Liver (tissue), 9 donors: Measurements from ENCODE around the gene CREB3L1. TPM values are rescaled to one million over a fixed set of nuclear protein-coding genes. Genes with fewer than 3 reads are reported as not detected.

Source experiments
- DNase-seq: peaks from one replicate; pipeline ENCODE4 v3.0.0-alpha.2; 2017; ENCODE audit warnings: low spot score
- H3K27ac ChIP-seq, 2 donors: one replicate each; pipeline ENCODE4 v1.7.0; 2013; ENCODE audit warnings: inconsistent platforms in 2 of 2, low read length in 2 of 2, control low read depth in 1 of 2, low read depth in 1 of 2, mild to moderate bottlenecking in 1 of 2
- H3K27me3 ChIP-seq, 4 donors: one replicate each; pipeline versions ENCODE4 v1.6.1 to v1.7.0; 2013; ENCODE audit warnings: low read length in 3 of 4, inconsistent platforms in 1 of 4, mild to moderate bottlenecking in 1 of 4, moderate library complexity in 1 of 4; ENCODE audit not compliant: control insufficient read depth in 4 of 4, insufficient read depth in 4 of 4
- H3K36me3 ChIP-seq, 4 donors: one replicate each; pipeline versions ENCODE4 v1.6.1 to v1.7.0; 2013; ENCODE audit warnings: low read length in 3 of 4, mild to moderate bottlenecking in 3 of 4, low read depth in 1 of 4, moderate library complexity in 1 of 4; ENCODE audit not compliant: control insufficient read depth in 4 of 4, insufficient read depth in 3 of 4
- H3K4me1 ChIP-seq, 4 donors: one replicate each; pipeline versions ENCODE4 v1.6.1 to v1.7.0; 2013; ENCODE audit warnings: low read length in 3 of 4, mild to moderate bottlenecking in 3 of 4, moderate library complexity in 1 of 4; ENCODE audit not compliant: control insufficient read depth in 4 of 4, insufficient read depth in 4 of 4
- H3K4me3 ChIP-seq, 3 donors: one replicate each; pipeline versions ENCODE4 v1.6.1 to v1.7.0; 2013; ENCODE audit warnings: low read length in 3 of 3, control low read depth in 1 of 3, low read depth in 1 of 3, mild to moderate bottlenecking in 1 of 3
- H3K9ac ChIP-seq, 2 donors: one replicate each; pipeline ENCODE4 v1.7.0; 2013; ENCODE audit warnings: low read length in 2 of 2, mild to moderate bottlenecking in 2 of 2, moderate library complexity in 2 of 2, control low read depth in 1 of 2, low read depth in 1 of 2
- H3K9me3 ChIP-seq, 4 donors: one replicate each; pipeline versions ENCODE4 v1.6.1 to v1.7.0; 2013; ENCODE audit warnings: low read length in 3 of 4; ENCODE audit not compliant: control insufficient read depth in 4 of 4
- EGR1 ChIP-seq, 2 donors: IDR thresholded peaks; 2 replicates each; pipeline ENCODE4 v1.6.1; 2016 to 2018; ENCODE audit warnings: antibody characterized with exemption in 2 of 2, low read depth in 2 of 2
- FOXA1 ChIP-seq: IDR thresholded peaks from 2 replicates; pipeline ENCODE4 v1.6.1; 2016; ENCODE audit warnings: antibody characterized with exemption
- FOXA2 ChIP-seq: IDR thresholded peaks from 2 replicates; pipeline ENCODE4 v1.6.1; 2016; ENCODE audit warnings: antibody characterized with exemption
- GABPA ChIP-seq, 2 donors: IDR thresholded peaks in 1 of 2; conservative IDR thresholded peaks in 1 of 2; 2 replicates each; pipeline ENCODE4 v1.6.1; 2016; ENCODE audit warnings: antibody characterized with exemption in 2 of 2, mild to moderate bottlenecking in 1 of 2, moderate library complexity in 1 of 2
- HNF4A ChIP-seq, 2 donors: conservative IDR thresholded peaks; 2 replicates each; pipeline ENCODE4 v1.6.1; 2016; ENCODE audit warnings: antibody characterized with exemption in 2 of 2, mild to moderate bottlenecking in 2 of 2
- HNF4G ChIP-seq: IDR thresholded peaks from 2 replicates; pipeline ENCODE4 v1.6.1; 2016; ENCODE audit warnings: antibody characterized with exemption
- NR2F2 ChIP-seq: IDR thresholded peaks from 2 replicates; pipeline ENCODE4 v1.6.1; 2016; ENCODE audit warnings: antibody characterized with exemption
- RAD21 ChIP-seq, 2 donors: IDR thresholded peaks; 2 replicates each; pipeline ENCODE4 v1.6.1; 2016; ENCODE audit warnings: antibody characterized with exemption in 2 of 2, mild to moderate bottlenecking in 2 of 2
- RXRA ChIP-seq, 2 donors: IDR thresholded peaks; 2 replicates each; pipeline ENCODE4 v1.6.1; 2017 to 2018; ENCODE audit warnings: antibody characterized with exemption in 2 of 2, mild to moderate bottlenecking in 1 of 2
- SP1 ChIP-seq: IDR thresholded peaks from 2 replicates; pipeline ENCODE4 v1.6.1; 2018; ENCODE audit warnings: antibody characterized with exemption, mild to moderate bottlenecking
- TAF1 ChIP-seq: conservative IDR thresholded peaks from 2 replicates; pipeline ENCODE4 v1.6.1; 2016; ENCODE audit warnings: antibody characterized with exemption, mild to moderate bottlenecking
- YY1 ChIP-seq: IDR thresholded peaks from 2 replicates; pipeline ENCODE4 v1.6.1; 2016; ENCODE audit warnings: antibody characterized with exemption, mild to moderate bottlenecking
- WGBS: extraction: QIAGEN DNeasy Blood & Tissue Kit; methylation state at CpG from one replicate; pipeline ENCODE4 v1.1.7; 2013; 5-methylcytosine and 5-hydroxymethylcytosine counted together
- polyA plus RNA-seq, 2 donors: library from polyadenylated mRNA; stranded (reverse) in 1 of 2; unstranded in 1 of 2; fragments of 200-250 nt in 1 of 2; fragments of >200 nt in 1 of 2; fragmentation: Nextera tagmentation in 1 of 2; extraction: Ambion mirVana in 1 of 2; gene quantifications; one replicate each; pipeline versions ENCODE4 v1.2.1 to v1.2.3, GENCODE V29; 2013 to 2015
- total RNA-seq, 2 donors: library from RNA; depleted of rRNA; stranded (reverse); fragments of >200 nt; gene quantifications; one replicate each; pipeline ENCODE4 v1.2.3, GENCODE V29; 2014
- TF ChIP-seq, protein P1 (sequence below): IDR thresholded peaks from 2 replicates; pipeline ENCODE4 v1.6.1; 2016; ENCODE audit warnings: antibody characterized with exemption, mild to moderate bottlenecking
- TF ChIP-seq, protein P2 (sequence below): fragments of 150-350 bp; IDR thresholded peaks from 2 replicates; pipeline ENCODE4 v1.5.1; 2017; ENCODE audit warnings: improper control_type of control experiment, low read depth, low read length; ENCODE audit not compliant: missing input control
- TF ChIP-seq, protein P3 (sequence below): IDR thresholded peaks from 2 replicates; pipeline ENCODE4 v1.6.1; 2016; ENCODE audit warnings: antibody characterized with exemption
- TF ChIP-seq, protein P4 (sequence below): IDR thresholded peaks from 2 replicates; pipeline ENCODE4 v1.6.1; 2016; ENCODE audit warnings: antibody characterized with exemption
- donor health status: healthy.
- donor health status: healthy.
- donor health status: healthy.
- donor health status: healthy.
- donor health status: healthy.

CREB3L1 gene
- total and polyA plus RNA-seq, 4 donors: 0.14 to 1.3 (median 0.33) TPM

DNA sequence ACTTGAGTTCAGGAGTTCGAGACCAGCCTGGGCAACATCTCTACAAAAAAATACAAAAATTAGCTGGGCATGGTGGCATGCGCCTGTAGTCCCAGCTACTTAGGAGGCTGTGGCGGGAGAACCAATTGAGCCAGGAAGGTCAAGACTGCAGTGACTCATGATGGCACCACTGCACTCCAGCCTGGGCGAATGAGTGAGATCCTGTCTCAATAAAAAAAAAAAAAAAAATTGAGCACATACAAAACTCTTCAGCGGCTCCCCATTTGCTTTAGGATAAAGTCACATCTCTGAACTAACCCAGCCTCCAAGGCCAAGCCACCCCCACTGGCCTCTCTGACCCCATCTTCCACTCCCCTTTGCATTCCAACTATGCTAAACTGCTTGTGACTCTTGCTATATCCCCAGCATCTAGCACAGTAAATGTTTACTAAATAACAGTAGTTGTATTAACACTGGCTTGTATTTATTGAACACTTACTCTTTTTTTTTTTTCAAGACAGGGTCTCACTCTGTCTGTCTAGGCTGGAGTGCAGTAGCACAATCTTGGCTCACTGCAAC, 28.9 kb downstream of the CREB3L1 start:
- Histone ChIP-seq H3K27ac (no peak overlapping the region), H3K4me1 (no peaks in the 10 kb centered on the region), H3K4me3 (no peak overlapping the region), H3K9me3 (no peaks in the 10 kb centered on the region), H3K27me3 (peaks cover 0 to 5% (median 0%) of the 10 kb centered on the region in 4 donors), H3K9ac (no peak overlapping the region), H3K36me3 (no peaks in the 10 kb centered on the region)
- TF ChIP-seq, protein P1, sequence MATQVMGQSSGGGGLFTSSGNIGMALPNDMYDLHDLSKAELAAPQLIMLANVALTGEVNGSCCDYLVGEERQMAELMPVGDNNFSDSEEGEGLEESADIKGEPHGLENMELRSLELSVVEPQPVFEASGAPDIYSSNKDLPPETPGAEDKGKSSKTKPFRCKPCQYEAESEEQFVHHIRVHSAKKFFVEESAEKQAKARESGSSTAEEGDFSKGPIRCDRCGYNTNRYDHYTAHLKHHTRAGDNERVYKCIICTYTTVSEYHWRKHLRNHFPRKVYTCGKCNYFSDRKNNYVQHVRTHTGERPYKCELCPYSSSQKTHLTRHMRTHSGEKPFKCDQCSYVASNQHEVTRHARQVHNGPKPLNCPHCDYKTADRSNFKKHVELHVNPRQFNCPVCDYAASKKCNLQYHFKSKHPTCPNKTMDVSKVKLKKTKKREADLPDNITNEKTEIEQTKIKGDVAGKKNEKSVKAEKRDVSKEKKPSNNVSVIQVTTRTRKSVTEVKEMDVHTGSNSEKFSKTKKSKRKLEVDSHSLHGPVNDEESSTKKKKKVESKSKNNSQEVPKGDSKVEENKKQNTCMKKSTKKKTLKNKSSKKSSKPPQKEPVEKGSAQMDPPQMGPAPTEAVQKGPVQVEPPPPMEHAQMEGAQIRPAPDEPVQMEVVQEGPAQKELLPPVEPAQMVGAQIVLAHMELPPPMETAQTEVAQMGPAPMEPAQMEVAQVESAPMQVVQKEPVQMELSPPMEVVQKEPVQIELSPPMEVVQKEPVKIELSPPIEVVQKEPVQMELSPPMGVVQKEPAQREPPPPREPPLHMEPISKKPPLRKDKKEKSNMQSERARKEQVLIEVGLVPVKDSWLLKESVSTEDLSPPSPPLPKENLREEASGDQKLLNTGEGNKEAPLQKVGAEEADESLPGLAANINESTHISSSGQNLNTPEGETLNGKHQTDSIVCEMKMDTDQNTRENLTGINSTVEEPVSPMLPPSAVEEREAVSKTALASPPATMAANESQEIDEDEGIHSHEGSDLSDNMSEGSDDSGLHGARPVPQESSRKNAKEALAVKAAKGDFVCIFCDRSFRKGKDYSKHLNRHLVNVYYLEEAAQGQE: no peak
- TF ChIP-seq HNF4A (conservative IDR thresholded peaks at IDR 0.05) (no peak), EGR1 (IDR thresholded peaks at IDR 0.05; ENCODE audit: low read depth in 2 of 2) (no peak), RXRA (IDR thresholded peaks at IDR 0.05) (no peak), FOXA1 (no peak), TAF1 (no peak), FOXA2 (no peak), NR2F2 (no peak), SP1 (no peak)
- TF ChIP-seq, protein P2, sequence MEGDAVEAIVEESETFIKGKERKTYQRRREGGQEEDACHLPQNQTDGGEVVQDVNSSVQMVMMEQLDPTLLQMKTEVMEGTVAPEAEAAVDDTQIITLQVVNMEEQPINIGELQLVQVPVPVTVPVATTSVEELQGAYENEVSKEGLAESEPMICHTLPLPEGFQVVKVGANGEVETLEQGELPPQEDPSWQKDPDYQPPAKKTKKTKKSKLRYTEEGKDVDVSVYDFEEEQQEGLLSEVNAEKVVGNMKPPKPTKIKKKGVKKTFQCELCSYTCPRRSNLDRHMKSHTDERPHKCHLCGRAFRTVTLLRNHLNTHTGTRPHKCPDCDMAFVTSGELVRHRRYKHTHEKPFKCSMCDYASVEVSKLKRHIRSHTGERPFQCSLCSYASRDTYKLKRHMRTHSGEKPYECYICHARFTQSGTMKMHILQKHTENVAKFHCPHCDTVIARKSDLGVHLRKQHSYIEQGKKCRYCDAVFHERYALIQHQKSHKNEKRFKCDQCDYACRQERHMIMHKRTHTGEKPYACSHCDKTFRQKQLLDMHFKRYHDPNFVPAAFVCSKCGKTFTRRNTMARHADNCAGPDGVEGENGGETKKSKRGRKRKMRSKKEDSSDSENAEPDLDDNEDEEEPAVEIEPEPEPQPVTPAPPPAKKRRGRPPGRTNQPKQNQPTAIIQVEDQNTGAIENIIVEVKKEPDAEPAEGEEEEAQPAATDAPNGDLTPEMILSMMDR: no peak
- TF ChIP-seq, protein P3, sequence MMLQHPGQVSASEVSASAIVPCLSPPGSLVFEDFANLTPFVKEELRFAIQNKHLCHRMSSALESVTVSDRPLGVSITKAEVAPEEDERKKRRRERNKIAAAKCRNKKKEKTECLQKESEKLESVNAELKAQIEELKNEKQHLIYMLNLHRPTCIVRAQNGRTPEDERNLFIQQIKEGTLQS: no peak
- no peak for DNase-seq
- 80% methylated on average over 5 of the region's 5 CpGs for whole genome bisulfite sequencing

DNA sequence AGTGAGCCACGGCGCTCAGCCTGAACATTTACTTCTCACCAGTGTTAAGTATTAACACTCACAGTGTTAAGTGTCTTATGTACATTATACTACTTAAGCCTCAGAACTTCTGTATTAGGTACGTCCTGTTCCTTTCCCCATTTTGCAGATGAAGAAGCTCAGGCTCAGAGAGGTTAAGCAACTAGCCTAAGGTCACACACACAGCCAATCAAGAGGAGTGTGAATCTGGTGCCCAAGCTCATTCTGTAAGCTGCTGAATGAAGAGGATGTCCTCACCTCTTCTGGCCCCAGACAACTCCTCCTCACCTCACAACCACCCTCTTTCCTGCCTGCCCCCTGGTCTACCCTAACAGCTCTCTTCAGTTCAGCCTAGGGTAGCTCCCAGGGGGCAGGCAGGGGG, 29.9 kb downstream of the CREB3L1 start:
- H3K27ac ChIP-seq: no peak overlapping the region
- no peaks in the 10 kb centered on the region for H3K4me1 ChIP-seq
- peaks cover 0 to 5% (median 0%) of the 10 kb centered on the region in 4 donors for H3K27me3 ChIP-seq
- no peak overlapping the region for H3K4me3 ChIP-seq
- TF ChIP-seq, protein P4, sequence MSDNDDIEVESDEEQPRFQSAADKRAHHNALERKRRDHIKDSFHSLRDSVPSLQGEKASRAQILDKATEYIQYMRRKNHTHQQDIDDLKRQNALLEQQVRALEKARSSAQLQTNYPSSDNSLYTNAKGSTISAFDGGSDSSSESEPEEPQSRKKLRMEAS: no peak
- TF ChIP-seq YY1 (no peak), SP1 (no peak), TAF1 (no peak), NR2F2 (no peak), RXRA (IDR thresholded peaks at IDR 0.05) (no peak), HNF4G (no peak), FOXA2 (no peak), GABPA (IDR thresholded peaks at IDR 0.05 in 1 of 2, conservative IDR thresholded peaks at IDR 0.05 in 1 of 2) (no peak), RAD21 (IDR thresholded peaks at IDR 0.05) (no peak)
- TF ChIP-seq, protein P1: no peak
- TF ChIP-seq, protein P2: no peak
- TF ChIP-seq, protein P3: no peak
- no peaks in the 10 kb centered on the region for H3K36me3 ChIP-seq
- H3K9me3 ChIP-seq: no peaks in the 10 kb centered on the region
- H3K9ac ChIP-seq: no peak overlapping the region
- DNase-seq: no peak
- WGBS: 85% methylated on average over 3 of the region's 3 CpGs
